Measurements from ENCODE around the gene SEC61B. TPM values are rescaled to one million over a fixed set of nuclear protein-coding genes. Genes with fewer than 3 reads are reported as not detected.

Gene SEC61B
- total and polyA plus RNA-seq, 2 experiments from 2014 or later = 133 to 602 TPM

DNA sequence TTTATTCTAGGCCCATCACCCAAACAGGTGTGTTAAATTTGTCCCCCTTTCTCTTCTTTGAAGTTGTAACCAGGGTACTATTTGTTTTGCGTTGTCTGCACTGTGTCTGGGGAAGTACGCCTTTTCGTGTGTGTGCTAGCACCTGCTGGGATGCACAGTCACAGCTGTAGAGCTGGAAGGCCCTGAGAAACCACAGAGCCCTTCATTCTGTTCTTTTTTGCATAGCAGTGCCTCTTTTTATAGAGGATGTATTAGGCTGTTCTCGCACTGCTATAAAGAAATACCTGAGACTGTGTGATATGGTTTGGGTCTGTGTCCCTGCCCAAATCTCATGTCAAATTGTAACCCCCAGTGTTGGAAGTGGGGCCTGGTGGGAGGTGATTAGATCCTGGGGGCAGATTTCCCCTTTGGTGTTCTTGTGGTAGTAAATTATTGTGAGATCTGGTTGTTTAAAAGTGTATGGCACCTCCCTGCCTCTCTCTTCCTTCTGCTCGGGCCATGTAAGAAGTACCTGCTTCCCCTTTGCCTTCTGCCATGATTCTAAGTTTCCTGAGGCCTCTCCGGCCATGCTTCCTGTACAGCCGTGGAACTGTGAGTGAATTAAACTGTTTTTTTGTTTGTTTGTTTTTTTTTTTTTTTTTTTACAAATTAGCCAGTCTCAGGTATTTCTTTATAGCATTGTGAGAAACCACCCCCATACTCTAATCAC lies 14.0 kb downstream of the SEC61B start:
- Histone ChIP-seq H3K36me3 (ENCODE audit: insufficient read depth) (no peaks in the 10 kb centered on the region), H4K20me1 (replicated peaks; ENCODE audit: insufficient read depth) (peaks cover 8% of the 10 kb centered on the region), H3K4me3 (no peak overlapping the region), H3F3A (replicated peaks; ENCODE audit: low read depth) (no peaks in the 10 kb centered on the region), H3K4me2 (no peak overlapping the region), H3K9me2 (ENCODE audit: insufficient read depth) (no peaks in the 10 kb centered on the region), H3K27me3 (ENCODE audit: insufficient read depth) (no peaks in the 10 kb centered on the region), H3K27ac (ENCODE audit: low read depth) (no peak overlapping the region), H3K4me1 (ENCODE audit: insufficient read depth) (no peaks in the 10 kb centered on the region), H2AFZ (no peak overlapping the region), H3K79me2 (replicated peaks; ENCODE audit: insufficient read depth) (no peaks in the 10 kb centered on the region)
- H3K36me3 Mint-ChIP-seq (ENCODE audit: low read depth) = peaks cover 2% of the 10 kb centered on the region; the same call in 1 of the 3 replicates
- TF ChIP-seq STAT1 (IDR thresholded peaks at IDR 0.05; ENCODE audit: unreplicated experiment) (no peak), POLR2AphosphoS5 (IDR thresholded peaks at IDR 0.05; ENCODE audit: low read depth) (no peak), ZNF331 (CRISPR knock-in tag; IDR thresholded peaks at IDR 0.05; ENCODE audit: low read depth) (no peak), EZH2 (IDR thresholded peaks at IDR 0.05; ENCODE audit: low read depth, unreplicated experiment) (no peak), JUNB (IDR thresholded peaks at IDR 0.05; ENCODE audit: unreplicated experiment) (no peak), NANOG (IDR thresholded peaks at IDR 0.05; ENCODE audit: borderline replicate concordance) (no peak), ZNF114 (CRISPR knock-in tag; IDR thresholded peaks at IDR 0.05) (no peak)
- TF ChIP-seq, protein P1, sequence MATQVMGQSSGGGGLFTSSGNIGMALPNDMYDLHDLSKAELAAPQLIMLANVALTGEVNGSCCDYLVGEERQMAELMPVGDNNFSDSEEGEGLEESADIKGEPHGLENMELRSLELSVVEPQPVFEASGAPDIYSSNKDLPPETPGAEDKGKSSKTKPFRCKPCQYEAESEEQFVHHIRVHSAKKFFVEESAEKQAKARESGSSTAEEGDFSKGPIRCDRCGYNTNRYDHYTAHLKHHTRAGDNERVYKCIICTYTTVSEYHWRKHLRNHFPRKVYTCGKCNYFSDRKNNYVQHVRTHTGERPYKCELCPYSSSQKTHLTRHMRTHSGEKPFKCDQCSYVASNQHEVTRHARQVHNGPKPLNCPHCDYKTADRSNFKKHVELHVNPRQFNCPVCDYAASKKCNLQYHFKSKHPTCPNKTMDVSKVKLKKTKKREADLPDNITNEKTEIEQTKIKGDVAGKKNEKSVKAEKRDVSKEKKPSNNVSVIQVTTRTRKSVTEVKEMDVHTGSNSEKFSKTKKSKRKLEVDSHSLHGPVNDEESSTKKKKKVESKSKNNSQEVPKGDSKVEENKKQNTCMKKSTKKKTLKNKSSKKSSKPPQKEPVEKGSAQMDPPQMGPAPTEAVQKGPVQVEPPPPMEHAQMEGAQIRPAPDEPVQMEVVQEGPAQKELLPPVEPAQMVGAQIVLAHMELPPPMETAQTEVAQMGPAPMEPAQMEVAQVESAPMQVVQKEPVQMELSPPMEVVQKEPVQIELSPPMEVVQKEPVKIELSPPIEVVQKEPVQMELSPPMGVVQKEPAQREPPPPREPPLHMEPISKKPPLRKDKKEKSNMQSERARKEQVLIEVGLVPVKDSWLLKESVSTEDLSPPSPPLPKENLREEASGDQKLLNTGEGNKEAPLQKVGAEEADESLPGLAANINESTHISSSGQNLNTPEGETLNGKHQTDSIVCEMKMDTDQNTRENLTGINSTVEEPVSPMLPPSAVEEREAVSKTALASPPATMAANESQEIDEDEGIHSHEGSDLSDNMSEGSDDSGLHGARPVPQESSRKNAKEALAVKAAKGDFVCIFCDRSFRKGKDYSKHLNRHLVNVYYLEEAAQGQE (IDR thresholded peaks at IDR 0.05; ENCODE audit: unreplicated experiment) = no peak
- TF ChIP-seq, protein P2, sequence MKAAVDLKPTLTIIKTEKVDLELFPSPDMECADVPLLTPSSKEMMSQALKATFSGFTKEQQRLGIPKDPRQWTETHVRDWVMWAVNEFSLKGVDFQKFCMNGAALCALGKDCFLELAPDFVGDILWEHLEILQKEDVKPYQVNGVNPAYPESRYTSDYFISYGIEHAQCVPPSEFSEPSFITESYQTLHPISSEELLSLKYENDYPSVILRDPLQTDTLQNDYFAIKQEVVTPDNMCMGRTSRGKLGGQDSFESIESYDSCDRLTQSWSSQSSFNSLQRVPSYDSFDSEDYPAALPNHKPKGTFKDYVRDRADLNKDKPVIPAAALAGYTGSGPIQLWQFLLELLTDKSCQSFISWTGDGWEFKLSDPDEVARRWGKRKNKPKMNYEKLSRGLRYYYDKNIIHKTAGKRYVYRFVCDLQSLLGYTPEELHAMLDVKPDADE (IDR thresholded peaks at IDR 0.05) = no peak
- TF ChIP-seq, protein P3, sequence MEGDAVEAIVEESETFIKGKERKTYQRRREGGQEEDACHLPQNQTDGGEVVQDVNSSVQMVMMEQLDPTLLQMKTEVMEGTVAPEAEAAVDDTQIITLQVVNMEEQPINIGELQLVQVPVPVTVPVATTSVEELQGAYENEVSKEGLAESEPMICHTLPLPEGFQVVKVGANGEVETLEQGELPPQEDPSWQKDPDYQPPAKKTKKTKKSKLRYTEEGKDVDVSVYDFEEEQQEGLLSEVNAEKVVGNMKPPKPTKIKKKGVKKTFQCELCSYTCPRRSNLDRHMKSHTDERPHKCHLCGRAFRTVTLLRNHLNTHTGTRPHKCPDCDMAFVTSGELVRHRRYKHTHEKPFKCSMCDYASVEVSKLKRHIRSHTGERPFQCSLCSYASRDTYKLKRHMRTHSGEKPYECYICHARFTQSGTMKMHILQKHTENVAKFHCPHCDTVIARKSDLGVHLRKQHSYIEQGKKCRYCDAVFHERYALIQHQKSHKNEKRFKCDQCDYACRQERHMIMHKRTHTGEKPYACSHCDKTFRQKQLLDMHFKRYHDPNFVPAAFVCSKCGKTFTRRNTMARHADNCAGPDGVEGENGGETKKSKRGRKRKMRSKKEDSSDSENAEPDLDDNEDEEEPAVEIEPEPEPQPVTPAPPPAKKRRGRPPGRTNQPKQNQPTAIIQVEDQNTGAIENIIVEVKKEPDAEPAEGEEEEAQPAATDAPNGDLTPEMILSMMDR (conservative IDR thresholded peaks at IDR 0.05; ENCODE audit: low read depth in 2 of 2) = no peak
- TF ChIP-seq, protein P4, sequence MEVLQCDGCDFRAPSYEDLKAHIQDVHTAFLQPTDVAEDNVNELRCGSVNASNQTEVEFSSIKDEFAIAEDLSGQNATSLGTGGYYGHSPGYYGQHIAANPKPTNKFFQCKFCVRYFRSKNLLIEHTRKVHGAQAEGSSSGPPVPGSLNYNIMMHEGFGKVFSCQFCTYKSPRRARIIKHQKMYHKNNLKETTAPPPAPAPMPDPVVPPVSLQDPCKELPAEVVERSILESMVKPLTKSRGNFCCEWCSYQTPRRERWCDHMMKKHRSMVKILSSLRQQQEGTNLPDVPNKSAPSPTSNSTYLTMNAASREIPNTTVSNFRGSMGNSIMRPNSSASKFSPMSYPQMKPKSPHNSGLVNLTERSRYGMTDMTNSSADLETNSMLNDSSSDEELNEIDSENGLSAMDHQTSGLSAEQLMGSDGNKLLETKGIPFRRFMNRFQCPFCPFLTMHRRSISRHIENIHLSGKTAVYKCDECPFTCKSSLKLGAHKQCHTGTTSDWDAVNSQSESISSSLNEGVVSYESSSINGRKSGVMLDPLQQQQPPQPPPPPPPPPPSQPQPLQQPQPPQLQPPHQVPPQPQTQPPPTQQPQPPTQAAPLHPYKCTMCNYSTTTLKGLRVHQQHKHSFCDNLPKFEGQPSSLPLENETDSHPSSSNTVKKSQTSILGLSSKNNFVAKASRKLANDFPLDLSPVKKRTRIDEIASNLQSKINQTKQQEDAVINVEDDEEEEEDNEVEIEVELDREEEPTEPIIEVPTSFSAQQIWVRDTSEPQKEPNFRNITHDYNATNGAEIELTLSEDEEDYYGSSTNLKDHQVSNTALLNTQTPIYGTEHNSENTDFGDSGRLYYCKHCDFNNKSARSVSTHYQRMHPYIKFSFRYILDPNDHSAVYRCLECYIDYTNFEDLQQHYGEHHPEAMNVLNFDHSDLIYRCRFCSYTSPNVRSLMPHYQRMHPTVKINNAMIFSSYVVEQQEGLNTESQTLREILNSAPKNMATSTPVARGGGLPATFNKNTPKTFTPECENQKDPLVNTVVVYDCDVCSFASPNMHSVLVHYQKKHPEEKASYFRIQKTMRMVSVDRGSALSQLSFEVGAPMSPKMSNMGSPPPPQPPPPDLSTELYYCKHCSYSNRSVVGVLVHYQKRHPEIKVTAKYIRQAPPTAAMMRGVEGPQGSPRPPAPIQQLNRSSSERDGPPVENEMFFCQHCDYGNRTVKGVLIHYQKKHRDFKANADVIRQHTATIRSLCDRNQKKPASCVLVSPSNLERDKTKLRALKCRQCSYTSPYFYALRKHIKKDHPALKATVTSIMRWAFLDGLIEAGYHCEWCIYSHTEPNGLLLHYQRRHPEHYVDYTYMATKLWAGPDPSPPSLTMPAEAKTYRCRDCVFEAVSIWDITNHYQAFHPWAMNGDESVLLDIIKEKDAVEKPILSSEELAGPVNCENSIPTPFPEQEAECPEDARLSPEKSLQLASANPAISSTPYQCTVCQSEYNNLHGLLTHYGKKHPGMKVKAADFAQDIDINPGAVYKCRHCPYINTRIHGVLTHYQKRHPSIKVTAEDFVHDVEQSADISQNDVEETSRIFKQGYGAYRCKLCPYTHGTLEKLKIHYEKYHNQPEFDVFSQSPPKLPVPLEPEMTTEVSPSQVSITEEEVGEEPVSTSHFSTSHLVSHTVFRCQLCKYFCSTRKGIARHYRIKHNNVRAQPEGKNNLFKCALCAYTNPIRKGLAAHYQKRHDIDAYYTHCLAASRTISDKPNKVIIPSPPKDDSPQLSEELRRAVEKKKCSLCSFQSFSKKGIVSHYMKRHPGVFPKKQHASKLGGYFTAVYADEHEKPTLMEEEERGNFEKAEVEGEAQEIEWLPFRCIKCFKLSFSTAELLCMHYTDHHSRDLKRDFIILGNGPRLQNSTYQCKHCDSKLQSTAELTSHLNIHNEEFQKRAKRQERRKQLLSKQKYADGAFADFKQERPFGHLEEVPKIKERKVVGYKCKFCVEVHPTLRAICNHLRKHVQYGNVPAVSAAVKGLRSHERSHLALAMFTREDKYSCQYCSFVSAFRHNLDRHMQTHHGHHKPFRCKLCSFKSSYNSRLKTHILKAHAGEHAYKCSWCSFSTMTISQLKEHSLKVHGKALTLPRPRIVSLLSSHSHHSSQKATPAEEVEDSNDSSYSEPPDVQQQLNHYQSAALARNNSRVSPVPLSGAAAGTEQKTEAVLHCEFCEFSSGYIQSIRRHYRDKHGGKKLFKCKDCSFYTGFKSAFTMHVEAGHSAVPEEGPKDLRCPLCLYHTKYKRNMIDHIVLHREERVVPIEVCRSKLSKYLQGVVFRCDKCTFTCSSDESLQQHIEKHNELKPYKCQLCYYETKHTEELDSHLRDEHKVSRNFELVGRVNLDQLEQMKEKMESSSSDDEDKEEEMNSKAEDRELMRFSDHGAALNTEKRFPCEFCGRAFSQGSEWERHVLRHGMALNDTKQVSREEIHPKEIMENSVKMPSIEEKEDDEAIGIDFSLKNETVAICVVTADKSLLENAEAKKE (CRISPR knock-in tag; IDR thresholded peaks at IDR 0.05) = no peak
- H3K27me3 Mint-ChIP-seq (ENCODE audit: insufficient read depth, low read depth, poor library complexity) = no peaks in the 10 kb centered on the region
- H3K4me1 Mint-ChIP-seq = no peaks in the 10 kb centered on the region
- no peak for ATAC-seq
- H3K4me3 Mint-ChIP-seq = no peak overlapping the region
- no peaks in the 10 kb centered on the region for H3K9me3 Mint-ChIP-seq
- no peak overlapping the region for H3K27ac Mint-ChIP-seq
- no peak for DNase-seq (ENCODE audit: low spot score)
